Right hindlimb (tissue), 1 donor: ENCODE measurements around the gene SMAP1.

Source experiments
- DNase-seq: peaks from one replicate; pipeline ENCODE4 v3.0.0-alpha.2; 2018

SMAP1 gene

DNA sequence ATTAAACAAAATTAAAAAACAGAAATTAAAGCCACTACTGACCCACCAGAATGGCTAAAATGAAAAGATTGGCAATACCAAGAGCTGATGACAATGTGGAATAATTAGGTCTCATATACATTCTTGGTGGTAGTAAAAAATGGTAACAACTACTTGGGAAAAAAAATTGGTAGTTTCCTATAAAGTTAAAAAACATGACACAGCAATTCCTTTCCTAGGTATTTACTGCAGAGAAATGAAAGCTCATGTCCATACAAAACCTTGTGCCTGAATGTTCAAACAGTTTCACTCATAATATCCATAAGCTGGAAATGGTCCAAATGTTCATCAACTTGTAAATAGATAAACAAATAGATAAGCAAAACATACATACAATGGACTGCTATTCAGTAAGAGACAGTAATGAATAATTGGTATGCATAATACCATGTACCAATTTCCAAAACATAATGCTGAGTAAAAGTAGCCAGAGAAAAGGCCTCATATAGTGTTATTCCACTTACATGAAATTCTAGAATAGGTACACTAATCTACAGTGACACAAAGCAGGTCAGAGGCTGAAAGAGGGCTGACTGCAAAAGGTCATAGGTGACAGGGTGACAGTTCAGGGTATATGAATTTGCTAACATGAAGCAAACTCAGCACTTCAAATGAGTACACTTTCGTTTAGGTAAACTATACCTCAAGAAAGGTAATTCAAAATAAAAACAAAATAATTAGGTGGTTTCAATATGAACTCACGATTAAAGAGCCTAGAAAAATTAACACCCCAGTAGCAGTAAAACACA lies 236.2 kb downstream of the SMAP1 start:
- no peak for DNase-seq

GRCh38 chr6:70905742-70906141 lies 238.1 kb downstream of the SMAP1 start:
- DNase-seq, result no peak
